Prostate gland (tissue), 2 donors: ENCODE results near the gene KRTAP4-11.

ENCODE experiments used
- CTCF ChIP-seq, 4 experiments: fragments of 200-600 bp in 2 of 4; fragments of 450-650 bp in 2 of 4; sonication (generic) in 2 of 4; IDR thresholded peaks; 1 replicate in 3 of 4; 2 replicates in 1 of 4; pipeline ENCODE4 v1.5.1; 2016 to 2019; ENCODE audit warnings: antibody characterized with exemption in 4 of 4, mild to moderate bottlenecking in 2 of 4, moderate library complexity in 2 of 4
- POLR2AphosphoS5 ChIP-seq: sonication (generic); formaldehyde crosslinking; IDR thresholded peaks from one replicate; pipeline ENCODE4 v1.6.1; 2017; ENCODE audit warnings: antibody characterized with exemption

- TF ChIP-seq POLR2AphosphoS5 (no peak), CTCF (IDR thresholded peaks at IDR 0.05) (no peak)
Observed at GRCh38 chr17:41069031-41069430, 49.1 kb downstream of the KRTAP4-11 start.
